AG09309 (cell line): Measurements from ENCODE around the gene SLITRK5.

Source experiments
- DNase-seq: peaks from one replicate; pipeline ENCODE4 v3.0.0-alpha.2; 2010; ENCODE audit warnings: low read depth
- H3K4me3 ChIP-seq: 2 replicates; pipeline ENCODE4 v1.5.1; 2011; ENCODE audit warnings: mild to moderate bottlenecking, low read depth, low read length, moderate library complexity; ENCODE audit not compliant: control insufficient read depth
- CTCF ChIP-seq: IDR thresholded peaks from 2 replicates; pipeline ENCODE4 v1.5.1; 2011; ENCODE audit warnings: mild to moderate bottlenecking, low read depth, low read length, inconsistent platforms; ENCODE audit not compliant: insufficient read depth, control insufficient read depth; ENCODE audit errors: missing control alignments

Gene SLITRK5

GRCh38 chr13:87677496-87678371, 6.6 kb downstream of the SLITRK5 start:
- TF ChIP-seq CTCF, result no peak
- peak overlapping the region; percentile 18; the same call in 1 of the 2 replicates for H3K4me3 ChIP-seq
- DNase-seq, result no peak

- no peak overlapping the region for H3K4me3 ChIP-seq
- no peak for TF ChIP-seq CTCF
- DNase-seq, result no peak
Observed at GRCh38 chr13:87678372-87678752, 7.2 kb downstream of the SLITRK5 start.

GRCh38 chr13:87680298-87680697, 9.1 kb downstream of the SLITRK5 start:
- no peak for DNase-seq

GRCh38 chr13:87684850-87685742, 13.9 kb downstream of the SLITRK5 start:
- TF ChIP-seq CTCF, result no peak
- no peak overlapping the region for H3K4me3 ChIP-seq
- no peak for DNase-seq

More at GRCh38 chr13:87680298-87680697, 9.1 kb downstream of the SLITRK5 start:
- TF ChIP-seq CTCF, result no peak
- no peak overlapping the region for H3K4me3 ChIP-seq

GRCh38 chr13:87696458-87696857, 25.3 kb downstream of the SLITRK5 start:
- DNase-seq, result no peak
- no peak for TF ChIP-seq CTCF
- no peak overlapping the region for H3K4me3 ChIP-seq

GRCh38 chr13:87698268-87698667, 27.1 kb downstream of the SLITRK5 start:
- no peak overlapping the region for H3K4me3 ChIP-seq
- TF ChIP-seq CTCF, result no peak
- no peak for DNase-seq
